ENCODE results near the gene PFN1. TPM values are rescaled to one million over a fixed set of nuclear protein-coding genes. Genes with fewer than 3 reads are reported as not detected.

The PFN1 gene
- total RNA-seq, 1 donor from 2014 or later: 1,484 TPM

GRCh38 chr17:4969551-4970173 is 21.3 kb upstream of the PFN1 start:
- no peak for TF ChIP-seq CTCF (IDR thresholded peaks at IDR 0.05; ENCODE audit: insufficient read depth, low read length, poor library complexity, severe bottlenecking)
- no peaks in the 10 kb centered on the region for H3K36me3 ChIP-seq (ENCODE audit: control insufficient read depth, insufficient read depth, low read length)
- peak overlapping the region; percentile 11 for H3K4me3 ChIP-seq (ENCODE audit: low read depth, low read length)
- H3K27me3 ChIP-seq (ENCODE audit: control insufficient read depth, insufficient read depth, low read length): no peaks in the 10 kb centered on the region
- DNase-seq (ENCODE audit: low read depth): no peak

- Histone ChIP-seq H3K27me3 (ENCODE audit: control insufficient read depth, insufficient read depth, low read length) (no peaks in the 10 kb centered on the region), H3K4me3 (ENCODE audit: low read depth, low read length) (peak overlapping the region; percentile 63), H3K36me3 (ENCODE audit: control insufficient read depth, insufficient read depth, low read length) (no peaks in the 10 kb centered on the region)
- TF ChIP-seq CTCF (IDR thresholded peaks at IDR 0.05; ENCODE audit: insufficient read depth, low read length, poor library complexity, severe bottlenecking): no peak
- DNase-seq (ENCODE audit: low read depth): peak; percentile 82
Observed at GRCh38 chr17:4969047-4969550, 20.8 kb upstream of the PFN1 start.

GRCh38 chr17:4968486-4969046 is 20.2 kb upstream of the PFN1 start:
- no peak for DNase-seq (ENCODE audit: low read depth)
- Histone ChIP-seq H3K4me3 (ENCODE audit: low read depth, low read length) (peak overlapping the region; percentile 63), H3K27me3 (ENCODE audit: control insufficient read depth, insufficient read depth, low read length) (no peaks in the 10 kb centered on the region), H3K36me3 (ENCODE audit: control insufficient read depth, insufficient read depth, low read length) (no peaks in the 10 kb centered on the region)
- no peak for TF ChIP-seq CTCF (IDR thresholded peaks at IDR 0.05; ENCODE audit: insufficient read depth, low read length, poor library complexity, severe bottlenecking)

- no peak for TF ChIP-seq CTCF (IDR thresholded peaks at IDR 0.05; ENCODE audit: insufficient read depth, low read length, poor library complexity, severe bottlenecking)
- Histone ChIP-seq H3K36me3 (ENCODE audit: control insufficient read depth, insufficient read depth, low read length) (no peaks in the 10 kb centered on the region), H3K4me3 (ENCODE audit: low read depth, low read length) (peak within 1 kb of the TSS; percentile 63), H3K27me3 (ENCODE audit: control insufficient read depth, insufficient read depth, low read length) (no peaks in the 10 kb centered on the region)
- DNase-seq (ENCODE audit: low read depth): no peak
Observed at GRCh38 chr17:4967539-4968485, 19.5 kb upstream of the PFN1 start, which contains the start of gene SPAG7. SPAG7 (minus strand) TSS chr17:4967817; CDS start chr17:4967804, 13 bp downstream.

GRCh38 chr17:4966844-4967538 is 18.7 kb upstream of the PFN1 start:
- Histone ChIP-seq H3K36me3 (ENCODE audit: control insufficient read depth, insufficient read depth, low read length) (no peaks in the 10 kb centered on the region), H3K4me3 (ENCODE audit: low read depth, low read length) (peak overlapping the region; percentile 63), H3K27me3 (ENCODE audit: control insufficient read depth, insufficient read depth, low read length) (no peaks in the 10 kb centered on the region)
- no peak for TF ChIP-seq CTCF (IDR thresholded peaks at IDR 0.05; ENCODE audit: insufficient read depth, low read length, poor library complexity, severe bottlenecking)
- DNase-seq (ENCODE audit: low read depth): peak; percentile 97
